IPS-18a (cell line): Measurements from ENCODE around the gene CADM2.

Source experiments
- H3K27ac ChIP-seq: one replicate; pipeline ENCODE4 v1.5.1; 2013; ENCODE audit warnings: low read length
- H3K27me3 ChIP-seq: one replicate; pipeline ENCODE4 v1.6.1; 2013; ENCODE audit warnings: mild to moderate bottlenecking, low read length; ENCODE audit not compliant: control insufficient read depth, insufficient read depth
- H3K36me3 ChIP-seq: one replicate; pipeline ENCODE4 v1.6.1; 2013; ENCODE audit warnings: low read depth, low read length; ENCODE audit not compliant: control insufficient read depth
- H3K4me1 ChIP-seq: one replicate; pipeline ENCODE4 v1.6.1; 2013; ENCODE audit warnings: low read depth, low read length; ENCODE audit not compliant: control insufficient read depth
- H3K4me3 ChIP-seq: one replicate; pipeline ENCODE4 v1.5.1; 2013; ENCODE audit warnings: low read length
- H3K9ac ChIP-seq: one replicate; pipeline ENCODE4 v1.6.1; 2013; ENCODE audit warnings: mild to moderate bottlenecking, low read length, moderate library complexity
- H3K9me3 ChIP-seq: one replicate; pipeline ENCODE4 v1.6.1; 2013; ENCODE audit warnings: low read depth, low read length; ENCODE audit not compliant: control insufficient read depth

CADM2 gene

GRCh38 chr3:85539232-85539631 lies 580.4 kb downstream of the CADM2 start:
- H3K9me3 ChIP-seq, result no peaks in the 10 kb centered on the region
- H3K4me3 ChIP-seq, result no peak overlapping the region
- H3K27me3 ChIP-seq, result no peaks in the 10 kb centered on the region
- no peaks in the 10 kb centered on the region for H3K36me3 ChIP-seq
- H3K4me1 ChIP-seq, result no peaks in the 10 kb centered on the region
- no peak overlapping the region for H3K9ac ChIP-seq
- H3K27ac ChIP-seq, result no peak overlapping the region

GRCh38 chr3:85554153-85554552 lies 595.4 kb downstream of the CADM2 start:
- Histone ChIP-seq H3K4me3 (no peak overlapping the region), H3K4me1 (no peaks in the 10 kb centered on the region), H3K27ac (no peak overlapping the region), H3K27me3 (no peaks in the 10 kb centered on the region), H3K36me3 (no peaks in the 10 kb centered on the region), H3K9me3 (no peaks in the 10 kb centered on the region), H3K9ac (no peak overlapping the region)

- H3K27ac ChIP-seq, result no peak overlapping the region
- H3K4me3 ChIP-seq, result no peak overlapping the region
- H3K4me1 ChIP-seq, result no peaks in the 10 kb centered on the region
- H3K9ac ChIP-seq, result no peak overlapping the region
- no peaks in the 10 kb centered on the region for H3K27me3 ChIP-seq
- H3K36me3 ChIP-seq, result no peaks in the 10 kb centered on the region
- H3K9me3 ChIP-seq, result no peaks in the 10 kb centered on the region
Measured at GRCh38 chr3:85560088-85560785, 601.4 kb downstream of the CADM2 start.

- no peak overlapping the region for H3K27ac ChIP-seq
Measured at GRCh38 chr3:85567071-85567676, 608.4 kb downstream of the CADM2 start.

GRCh38 chr3:85570819-85571218 lies 612.0 kb downstream of the CADM2 start:
- Histone ChIP-seq H3K27ac (no peak overlapping the region), H3K9ac (no peak overlapping the region), H3K4me3 (no peak overlapping the region), H3K4me1 (no peaks in the 10 kb centered on the region), H3K27me3 (no peaks in the 10 kb centered on the region), H3K36me3 (no peaks in the 10 kb centered on the region), H3K9me3 (no peaks in the 10 kb centered on the region)

More at GRCh38 chr3:85567071-85567676, 608.4 kb downstream of the CADM2 start:
- Histone ChIP-seq H3K9ac (no peak overlapping the region), H3K36me3 (no peaks in the 10 kb centered on the region), H3K27me3 (no peaks in the 10 kb centered on the region), H3K4me3 (no peak overlapping the region), H3K4me1 (no peaks in the 10 kb centered on the region), H3K9me3 (no peaks in the 10 kb centered on the region)

- Histone ChIP-seq H3K4me3 (no peak overlapping the region), H3K27me3 (no peaks in the 10 kb centered on the region), H3K9me3 (no peaks in the 10 kb centered on the region), H3K9ac (no peak overlapping the region), H3K4me1 (peaks cover 6% of the 10 kb centered on the region), H3K27ac (no peak overlapping the region), H3K36me3 (no peaks in the 10 kb centered on the region)
Measured at GRCh38 chr3:85571835-85572234, 613.0 kb downstream of the CADM2 start.

- peaks cover 6% of the 10 kb centered on the region for H3K4me1 ChIP-seq
Measured at GRCh38 chr3:85572426-85572825, 613.6 kb downstream of the CADM2 start.

GRCh38 chr3:85572978-85573377 lies 614.2 kb downstream of the CADM2 start:
- Histone ChIP-seq H3K4me1 (peaks cover 6% of the 10 kb centered on the region), H3K27me3 (no peaks in the 10 kb centered on the region), H3K9me3 (no peaks in the 10 kb centered on the region), H3K27ac (no peak overlapping the region), H3K4me3 (no peak overlapping the region), H3K9ac (no peak overlapping the region), H3K36me3 (no peaks in the 10 kb centered on the region)

More at GRCh38 chr3:85572426-85572825, 613.6 kb downstream of the CADM2 start:
- no peak overlapping the region for H3K9ac ChIP-seq
- no peaks in the 10 kb centered on the region for H3K9me3 ChIP-seq
- H3K27me3 ChIP-seq, result no peaks in the 10 kb centered on the region
- H3K27ac ChIP-seq, result no peak overlapping the region
- H3K36me3 ChIP-seq, result no peaks in the 10 kb centered on the region
- H3K4me3 ChIP-seq, result no peak overlapping the region

- Histone ChIP-seq H3K4me3 (no peak overlapping the region), H3K27me3 (no peaks in the 10 kb centered on the region), H3K27ac (no peak overlapping the region)
Measured at GRCh38 chr3:85574006-85574705, 615.4 kb downstream of the CADM2 start.

GRCh38 chr3:85576091-85576690 lies 617.4 kb downstream of the CADM2 start:
- Histone ChIP-seq H3K36me3 (no peaks in the 10 kb centered on the region), H3K9ac (no peak overlapping the region), H3K9me3 (no peaks in the 10 kb centered on the region), H3K27ac (no peak overlapping the region), H3K4me1 (peaks cover 6% of the 10 kb centered on the region), H3K27me3 (no peaks in the 10 kb centered on the region), H3K4me3 (no peak overlapping the region)

More at GRCh38 chr3:85574006-85574705, 615.4 kb downstream of the CADM2 start:
- Histone ChIP-seq H3K4me1 (peaks cover 6% of the 10 kb centered on the region), H3K9ac (no peak overlapping the region), H3K36me3 (no peaks in the 10 kb centered on the region), H3K9me3 (no peaks in the 10 kb centered on the region)

GRCh38 chr3:85576697-85577200 lies 618.0 kb downstream of the CADM2 start:
- H3K27ac ChIP-seq, result no peak overlapping the region
- H3K9ac ChIP-seq, result no peak overlapping the region
- H3K4me1 ChIP-seq, result peaks cover 6% of the 10 kb centered on the region
- H3K36me3 ChIP-seq, result no peaks in the 10 kb centered on the region
- H3K9me3 ChIP-seq, result no peaks in the 10 kb centered on the region
- H3K27me3 ChIP-seq, result no peaks in the 10 kb centered on the region
- no peak overlapping the region for H3K4me3 ChIP-seq
